Endothelial cell (in vitro differentiated cells): ENCODE data around the gene IBSP. TPM values are rescaled to one million over a fixed set of nuclear protein-coding genes. Genes with fewer than 3 reads are reported as not detected.

ENCODE experiments used
- DNase-seq: peaks from one replicate; pipeline ENCODE4 v3.0.0; 2021; ENCODE audit warnings: low spot score
- H3K27ac Mint-ChIP-seq: one replicate; pipeline ENCODE4 v1.8.0; 2021; ENCODE audit warnings: mixed read lengths, inconsistent platforms; ENCODE audit not compliant: unreplicated experiment
- H3K27me3 Mint-ChIP-seq: one replicate; pipeline ENCODE4 v1.8.0; 2021; ENCODE audit warnings: mild to moderate bottlenecking, moderate library complexity, mixed read lengths, inconsistent platforms; ENCODE audit not compliant: unreplicated experiment
- H3K36me3 Mint-ChIP-seq: one replicate; pipeline ENCODE4 v1.8.0; 2021; ENCODE audit warnings: mild to moderate bottlenecking, low read depth, mixed read lengths, inconsistent platforms; ENCODE audit not compliant: unreplicated experiment
- H3K4me1 Mint-ChIP-seq: one replicate; pipeline ENCODE4 v1.8.0; 2021; ENCODE audit warnings: mild to moderate bottlenecking, mixed read lengths, inconsistent platforms; ENCODE audit not compliant: unreplicated experiment
- H3K4me3 Mint-ChIP-seq: one replicate; pipeline ENCODE4 v1.8.0; 2021; ENCODE audit warnings: mild to moderate bottlenecking, mixed read lengths, inconsistent platforms; ENCODE audit not compliant: unreplicated experiment
- H3K9me3 Mint-ChIP-seq: one replicate; pipeline ENCODE4 v1.8.0; 2021; ENCODE audit warnings: mixed read lengths, inconsistent platforms; ENCODE audit not compliant: unreplicated experiment
- total RNA-seq: library from RNA; stranded (reverse); fragmentation: NEBNext Ultra II Directional; extraction: Animal tissue kit (Norgen Biotek cat#: 25700); gene quantifications from one replicate; pipeline ENCODE4 v1.2.1, GENCODE V29; 2021; ENCODE audit not compliant: unreplicated experiment
- TF ChIP-seq, protein P1 (sequence below): fragments of 200-600 bp; sonication (generic); IDR thresholded peaks from one replicate; pipeline ENCODE4 v1.5.0; 2021; ENCODE audit warnings: antibody characterized with exemption; ENCODE audit not compliant: unreplicated experiment

IBSP gene
- total RNA-seq, 1 donor from 2014 or later, result not detected

DNA sequence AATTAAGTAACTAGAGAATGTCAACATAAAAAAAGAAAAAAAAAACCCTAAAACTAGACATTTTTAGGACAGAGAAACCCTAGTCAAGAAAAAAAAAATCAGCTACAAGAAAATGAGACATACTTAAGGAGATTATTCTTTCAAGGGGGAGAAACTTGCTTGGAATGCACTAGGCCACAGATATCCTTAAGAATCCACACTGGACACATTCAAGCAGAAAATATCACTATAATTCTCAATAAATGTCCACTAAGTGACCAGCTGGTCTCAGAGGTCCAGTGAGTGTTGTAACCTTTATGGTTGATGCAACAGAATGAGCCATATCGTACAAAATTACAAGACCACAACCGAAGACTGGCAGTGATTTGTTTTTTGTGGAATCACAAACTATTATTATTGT, 15.6 kb upstream of the IBSP start:
- no peak for DNase-seq
- H3K27me3 Mint-ChIP-seq, result no peaks in the 10 kb centered on the region
- H3K4me3 Mint-ChIP-seq, result no peak overlapping the region
- H3K4me1 Mint-ChIP-seq, result no peaks in the 10 kb centered on the region
- TF ChIP-seq, protein P1, sequence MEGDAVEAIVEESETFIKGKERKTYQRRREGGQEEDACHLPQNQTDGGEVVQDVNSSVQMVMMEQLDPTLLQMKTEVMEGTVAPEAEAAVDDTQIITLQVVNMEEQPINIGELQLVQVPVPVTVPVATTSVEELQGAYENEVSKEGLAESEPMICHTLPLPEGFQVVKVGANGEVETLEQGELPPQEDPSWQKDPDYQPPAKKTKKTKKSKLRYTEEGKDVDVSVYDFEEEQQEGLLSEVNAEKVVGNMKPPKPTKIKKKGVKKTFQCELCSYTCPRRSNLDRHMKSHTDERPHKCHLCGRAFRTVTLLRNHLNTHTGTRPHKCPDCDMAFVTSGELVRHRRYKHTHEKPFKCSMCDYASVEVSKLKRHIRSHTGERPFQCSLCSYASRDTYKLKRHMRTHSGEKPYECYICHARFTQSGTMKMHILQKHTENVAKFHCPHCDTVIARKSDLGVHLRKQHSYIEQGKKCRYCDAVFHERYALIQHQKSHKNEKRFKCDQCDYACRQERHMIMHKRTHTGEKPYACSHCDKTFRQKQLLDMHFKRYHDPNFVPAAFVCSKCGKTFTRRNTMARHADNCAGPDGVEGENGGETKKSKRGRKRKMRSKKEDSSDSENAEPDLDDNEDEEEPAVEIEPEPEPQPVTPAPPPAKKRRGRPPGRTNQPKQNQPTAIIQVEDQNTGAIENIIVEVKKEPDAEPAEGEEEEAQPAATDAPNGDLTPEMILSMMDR, result no peak
- H3K36me3 Mint-ChIP-seq, result no peaks in the 10 kb centered on the region
- no peak overlapping the region for H3K27ac Mint-ChIP-seq
- H3K9me3 Mint-ChIP-seq, result no peaks in the 10 kb centered on the region

DNA sequence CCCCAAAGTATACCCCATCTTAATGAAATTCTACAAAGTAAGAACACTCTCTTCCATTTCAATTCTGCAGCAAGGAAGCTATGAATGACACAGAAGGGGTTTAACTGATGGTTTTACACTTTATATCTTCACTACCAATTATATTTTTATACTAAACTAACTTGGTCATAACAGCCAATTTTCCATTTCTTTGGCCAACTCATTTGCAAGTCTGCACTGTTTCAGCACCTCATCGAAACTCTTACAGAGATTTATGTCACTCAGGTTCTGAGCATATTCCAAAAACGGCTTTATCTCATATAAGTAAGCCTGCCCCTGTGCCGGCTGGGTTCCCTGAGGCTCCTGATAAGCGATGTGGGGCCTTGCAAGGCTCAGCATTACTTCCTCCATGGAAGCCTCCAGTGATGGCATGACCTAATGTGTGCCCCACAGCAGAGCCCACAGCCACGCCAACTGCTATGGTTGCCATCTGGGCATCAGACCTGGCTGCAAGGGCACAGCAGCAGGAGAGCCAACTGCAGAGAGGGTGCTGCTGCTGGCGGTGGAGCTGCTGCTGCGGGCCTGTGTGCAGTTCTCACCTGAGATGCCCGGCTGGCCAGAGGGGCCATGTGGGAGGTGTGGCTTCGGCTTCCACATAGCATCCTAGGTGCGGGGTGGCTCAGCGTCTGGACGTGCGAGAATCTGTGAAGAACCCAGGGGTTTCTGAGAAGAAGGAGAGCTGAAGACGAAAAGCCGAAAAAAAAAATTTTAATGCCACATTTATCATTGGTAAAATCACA, 13.4 kb upstream of the IBSP start:
- H3K27me3 Mint-ChIP-seq, result no peaks in the 10 kb centered on the region
- H3K9me3 Mint-ChIP-seq, result no peaks in the 10 kb centered on the region
- H3K4me3 Mint-ChIP-seq, result no peak overlapping the region
- H3K27ac Mint-ChIP-seq, result no peak overlapping the region
- DNase-seq, result no peak
- TF ChIP-seq, protein P1, result no peak
- no peaks in the 10 kb centered on the region for H3K4me1 Mint-ChIP-seq
- no peaks in the 10 kb centered on the region for H3K36me3 Mint-ChIP-seq

DNA sequence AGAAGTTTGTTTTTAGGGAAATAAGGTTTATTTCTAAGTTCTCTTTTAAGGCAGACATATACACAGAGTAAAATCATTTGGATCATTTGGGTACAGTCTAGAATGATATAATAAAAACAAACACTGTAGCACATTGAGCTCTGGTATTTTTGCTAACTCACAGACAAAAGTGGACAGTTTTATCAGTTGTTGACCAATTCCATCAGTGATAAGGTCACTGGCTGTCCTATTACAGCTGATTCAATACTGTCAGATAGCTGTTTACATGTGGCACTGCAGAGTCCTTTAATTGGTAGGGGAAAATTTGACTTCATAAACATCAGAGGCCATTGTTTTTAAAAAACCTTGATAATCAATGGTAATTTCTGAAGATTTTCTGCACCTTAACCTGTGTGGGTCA, 3.5 kb downstream of the IBSP start:
- TF ChIP-seq, protein P1, result no peak
- no peak overlapping the region for H3K27ac Mint-ChIP-seq
- no peaks in the 10 kb centered on the region for H3K9me3 Mint-ChIP-seq
- H3K4me1 Mint-ChIP-seq, result no peaks in the 10 kb centered on the region
- peaks cover 2% of the 10 kb centered on the region for H3K27me3 Mint-ChIP-seq
- H3K4me3 Mint-ChIP-seq, result no peak overlapping the region
- DNase-seq, result no peak
- no peaks in the 10 kb centered on the region for H3K36me3 Mint-ChIP-seq

DNA sequence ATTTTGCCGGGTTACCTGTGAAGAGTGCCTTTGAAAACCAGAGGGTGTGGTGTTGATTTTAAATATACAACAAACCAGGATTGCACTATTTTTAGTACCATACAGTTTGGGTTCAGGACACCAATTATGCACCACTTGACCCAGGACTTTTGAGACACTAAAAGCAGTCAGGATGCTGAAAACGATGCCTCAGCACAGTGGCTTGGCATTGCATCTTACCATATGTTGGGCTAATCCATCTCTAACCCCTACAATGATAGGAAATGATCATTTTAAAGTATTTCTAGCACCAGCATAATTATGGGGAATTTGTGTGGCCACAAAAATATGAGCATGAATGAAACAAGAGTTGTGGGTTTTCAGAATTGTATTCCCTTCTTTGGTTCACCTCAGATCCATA, 4.1 kb downstream of the IBSP start:
- Mint-ChIP-seq H3K27me3 (peaks cover 2% of the 10 kb centered on the region), H3K27ac (no peak overlapping the region), H3K9me3 (no peaks in the 10 kb centered on the region)

DNA sequence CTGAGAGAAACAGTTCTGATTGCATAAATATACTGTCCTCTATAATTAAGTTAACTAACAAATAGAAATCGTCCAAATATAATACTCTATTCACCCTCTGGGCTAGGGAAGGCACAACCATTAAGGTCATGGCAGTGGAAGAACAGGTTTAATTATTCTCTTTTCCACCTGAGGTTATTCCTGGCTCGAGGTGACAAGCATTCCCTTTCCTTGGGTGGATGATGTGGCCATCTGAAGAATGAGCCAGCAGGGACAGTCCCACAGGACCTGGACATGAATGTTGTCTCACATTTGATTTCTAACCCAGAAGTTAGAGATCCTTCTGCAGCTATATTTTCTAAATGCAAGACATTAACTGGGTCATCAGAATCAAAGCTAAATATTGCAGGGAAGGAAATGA, 5.5 kb downstream of the IBSP start:
- no peak for DNase-seq
- Mint-ChIP-seq H3K9me3 (no peaks in the 10 kb centered on the region), H3K36me3 (no peaks in the 10 kb centered on the region), H3K4me1 (no peaks in the 10 kb centered on the region), H3K27ac (no peak overlapping the region), H3K27me3 (peaks cover 2% of the 10 kb centered on the region), H3K4me3 (no peak overlapping the region)
- TF ChIP-seq, protein P1, result no peak

More for the DNA sequence above, 4.1 kb downstream of the IBSP start:
- Mint-ChIP-seq H3K4me1 (no peaks in the 10 kb centered on the region), H3K4me3 (no peak overlapping the region), H3K36me3 (no peaks in the 10 kb centered on the region)
- TF ChIP-seq, protein P1, result no peak
- no peak for DNase-seq
